ENCODE data around the gene CEP350. TPM values are rescaled to one million over a fixed set of nuclear protein-coding genes. Genes with fewer than 3 reads are reported as not detected.
A peak's percentile ranks its signal among the peaks of the same experiment; 100 is the strongest.

CEP350 gene
- polyA plus RNA-seq, 2 of the 4 experiments (the other 2 are of a cell fraction) = 6.4 to 22.6 TPM

GRCh38 chr1:179973198-179974110 lies 18.8 kb downstream of the CEP350 start:
- Histone ChIP-seq H3K9me3 (no peaks in the 10 kb centered on the region), H3K4me2 (no peak overlapping the region), H3K4me1 (0 out of 3 replicates have a peak, but pooled peaks cover 7% of the 10 kb centered on the region), H3K27ac (no peak overlapping the region), H3K4me3 (no peak overlapping the region)
- DNase-seq (ENCODE audit: low read depth in 1 of 2, low spot score in 1 of 2) (no peak), ATAC-seq (no peak), FAIRE-seq (no peak)
- ChIA-PET POLR2A (no interaction called here), CTCF (interaction anchor here (1.4 to 1.7 kb wide), 2 partner anchors 12 to 106 kb away, joined by 3 to 5 read pairs; no protein-coding TSS in a partner anchor)
- TF ChIP-seq RAD21 (conservative IDR thresholded peaks at IDR 0.05 in 1 of 2, IDR thresholded peaks at IDR 0.05 in 1 of 2) (no peak), EHF (CRISPR knock-in tag; IDR thresholded peaks at IDR 0.05) (no peak), EP300 (IDR thresholded peaks at IDR 0.05) (no peak), MAZ (IDR thresholded peaks at IDR 0.05; ENCODE audit: borderline replicate concordance, low read depth, low read length) (no peak), HDAC2 (IDR thresholded peaks at IDR 0.05) (no peak)
- 84% methylated on average over 6 of the region's 6 CpGs for WGBS (ENCODE audit: missing lambda C conversion rate)

GRCh38 chr1:179976970-179977651 lies 22.5 kb downstream of the CEP350 start:
- ATAC-seq (peak in 1 of 2 experiments; percentile 41; a peak in 2 of 6 replicates), FAIRE-seq (no peak), DNase-seq (ENCODE audit: low read depth in 1 of 2, low spot score in 1 of 2) (no peak)
- Histone ChIP-seq H3K4me1 (no peaks in the 10 kb centered on the region), H3K4me3 (no peak overlapping the region), H3K27ac (no peak overlapping the region), H3K9me3 (peaks cover 6% of the 10 kb centered on the region; the same call in 1 of the 3 replicates), H3K4me2 (no peak overlapping the region)
- WGBS (ENCODE audit: missing lambda C conversion rate) = 86% methylated on average over 4 of the region's 4 CpGs
- TF ChIP-seq NPAS2 (CRISPR knock-in tag; IDR thresholded peaks at IDR 0.05; ENCODE audit: borderline replicate concordance) = no peak
- TF ChIP-seq, protein P1, sequence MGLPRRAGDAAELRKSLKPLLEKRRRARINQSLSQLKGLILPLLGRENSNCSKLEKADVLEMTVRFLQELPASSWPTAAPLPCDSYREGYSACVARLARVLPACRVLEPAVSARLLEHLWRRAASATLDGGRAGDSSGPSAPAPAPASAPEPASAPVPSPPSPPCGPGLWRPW (IDR thresholded peaks at IDR 0.05) = no peak
- no peak for TF ChIP-seq ELK1 (IDR thresholded peaks at IDR 0.05; ENCODE audit: low read depth, low read length)
- no peak for TF ChIP-seq PBX3 (IDR thresholded peaks at IDR 0.05)
- no peak for TF ChIP-seq FOSB (CRISPR knock-in tag; IDR thresholded peaks at IDR 0.05)
- TF ChIP-seq, protein P2, sequence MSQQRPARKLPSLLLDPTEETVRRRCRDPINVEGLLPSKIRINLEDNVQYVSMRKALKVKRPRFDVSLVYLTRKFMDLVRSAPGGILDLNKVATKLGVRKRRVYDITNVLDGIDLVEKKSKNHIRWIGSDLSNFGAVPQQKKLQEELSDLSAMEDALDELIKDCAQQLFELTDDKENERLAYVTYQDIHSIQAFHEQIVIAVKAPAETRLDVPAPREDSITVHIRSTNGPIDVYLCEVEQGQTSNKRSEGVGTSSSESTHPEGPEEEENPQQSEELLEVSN (IDR thresholded peaks at IDR 0.05; ENCODE audit: borderline replicate concordance, low read depth) = no peak
- TF ChIP-seq EHMT2 (IDR thresholded peaks at IDR 0.05; ENCODE audit: low read depth) = no peak
- TF ChIP-seq MAX (IDR thresholded peaks at IDR 0.05) = no peak
- no peak for TF ChIP-seq ZC3H11A (IDR thresholded peaks at IDR 0.05)
- no peak for TF ChIP-seq HOXB13 (CRISPR knock-in tag; IDR thresholded peaks at IDR 0.05; ENCODE audit: low read depth)
- no peak for TF ChIP-seq FOSL2 (IDR thresholded peaks at IDR 0.05)
- TF ChIP-seq FOSL2 (CRISPR knock-in tag; IDR thresholded peaks at IDR 0.05) = no peak
- TF ChIP-seq POLR2A (IDR thresholded peaks at IDR 0.05; ENCODE audit: low read length) = no peak
- TF ChIP-seq GATA3 (IDR thresholded peaks at IDR 0.05; ENCODE audit: borderline replicate concordance) = no peak
- no peak for TF ChIP-seq HEYL (CRISPR knock-in tag; IDR thresholded peaks at IDR 0.05)
- TF ChIP-seq PHF8 (IDR thresholded peaks at IDR 0.05; ENCODE audit: borderline replicate concordance, low read depth) = no peak
- no peak for TF ChIP-seq JUN (IDR thresholded peaks at IDR 0.05)
- CTCF ChIA-PET = interaction anchor here (0.7 to 1.7 kb wide), 3 partner anchors 23 to 271 kb away, joined by 3 to 6 read pairs (median 6); partner anchors contain the start of gene CEP350
- POLR2A ChIA-PET = interaction anchor here (1.4 kb wide), 1 partner anchor 95 kb away, joined by 3 read pairs; the partner anchor contains the start of gene TOR1AIP1

Measured in A549 (cell line).